GM19193 (cell line): ENCODE measurements around the gene LNX2.

Source experiments
- POLR2A ChIP-seq: IDR thresholded peaks from 4 replicates; pipeline ENCODE4 v1.6.1; 2011; ENCODE audit not compliant: insufficient read depth, insufficient read length; ENCODE audit errors: extremely low read depth

Gene LNX2

GRCh38 chr13:27620377-27621115 lies at the start of gene LNX2:
Gene LNX2 (minus strand): TSS chr13:27620529. CDS start chr13:27581703, 38,826 bp downstream.
- peak; percentile 56 for TF ChIP-seq POLR2A

DNA sequence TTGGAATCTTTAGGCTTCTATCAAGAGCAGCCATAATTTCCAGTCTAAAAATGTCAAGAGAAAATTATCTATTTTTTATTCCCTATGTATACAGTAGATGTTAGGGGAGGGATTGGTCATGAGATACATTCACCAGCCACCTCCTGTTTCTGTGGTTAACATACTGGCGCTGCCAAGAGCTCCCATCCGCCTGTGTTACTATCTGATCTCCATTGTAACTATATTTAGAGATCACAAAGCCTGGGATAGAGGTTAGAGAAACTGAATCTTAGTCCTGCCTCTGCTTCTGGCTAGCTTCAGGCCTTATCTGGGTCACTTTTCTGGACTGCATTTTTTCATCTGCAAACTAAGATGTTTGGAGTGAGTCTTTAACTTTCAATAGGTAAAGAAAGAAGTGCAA lies 47.6 kb upstream of the LNX2 start:
- TF ChIP-seq POLR2A = no peak

DNA sequence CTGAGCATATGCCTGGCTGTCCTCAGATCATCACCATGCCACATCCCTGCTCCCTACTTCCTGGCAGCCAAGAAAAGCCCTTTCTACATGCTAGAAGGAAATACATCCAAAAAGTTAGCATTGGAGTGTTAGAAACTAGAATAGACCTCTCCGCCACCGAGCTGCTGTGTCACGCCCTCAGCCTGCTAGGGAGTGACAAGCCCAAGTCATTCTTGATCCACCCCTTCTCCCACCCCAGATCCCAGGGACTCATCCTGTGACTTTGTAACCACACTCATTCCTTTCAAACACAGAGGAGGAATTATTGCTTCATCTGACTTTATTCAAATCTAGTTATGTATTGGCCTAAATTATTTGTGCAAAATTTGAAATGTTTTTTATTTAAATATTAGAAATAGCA lies 46.6 kb upstream of the LNX2 start:
- no peak for TF ChIP-seq POLR2A

DNA sequence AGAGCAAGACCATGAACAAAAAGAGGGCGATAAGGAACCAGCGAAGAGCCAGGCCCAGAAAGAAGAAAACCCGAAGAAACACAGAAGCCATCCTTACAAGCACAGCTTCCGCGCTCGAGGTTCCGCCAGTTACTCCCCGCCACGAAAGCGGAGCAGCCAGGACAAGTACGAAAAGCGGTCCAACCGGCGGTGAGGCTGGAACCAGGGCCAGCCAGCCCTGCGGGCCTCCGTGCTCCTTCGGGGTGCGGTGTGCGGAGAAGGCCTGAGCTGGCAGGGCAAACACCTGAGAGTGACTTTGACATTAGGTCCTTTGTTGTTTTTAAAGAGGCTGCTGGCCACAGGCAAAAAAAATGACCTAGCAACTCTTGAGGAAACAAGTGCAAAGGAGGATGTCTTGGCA lies 45.4 kb upstream of the LNX2 start:
- TF ChIP-seq POLR2A = no peak

GRCh38 chr13:27665333-27665732 lies 45.0 kb upstream of the LNX2 start:
- TF ChIP-seq POLR2A = no peak

- TF ChIP-seq POLR2A = no peak
These were observed 43.6 kb upstream of the LNX2 start for GRCh38 chr13:27663947-27664346.

DNA sequence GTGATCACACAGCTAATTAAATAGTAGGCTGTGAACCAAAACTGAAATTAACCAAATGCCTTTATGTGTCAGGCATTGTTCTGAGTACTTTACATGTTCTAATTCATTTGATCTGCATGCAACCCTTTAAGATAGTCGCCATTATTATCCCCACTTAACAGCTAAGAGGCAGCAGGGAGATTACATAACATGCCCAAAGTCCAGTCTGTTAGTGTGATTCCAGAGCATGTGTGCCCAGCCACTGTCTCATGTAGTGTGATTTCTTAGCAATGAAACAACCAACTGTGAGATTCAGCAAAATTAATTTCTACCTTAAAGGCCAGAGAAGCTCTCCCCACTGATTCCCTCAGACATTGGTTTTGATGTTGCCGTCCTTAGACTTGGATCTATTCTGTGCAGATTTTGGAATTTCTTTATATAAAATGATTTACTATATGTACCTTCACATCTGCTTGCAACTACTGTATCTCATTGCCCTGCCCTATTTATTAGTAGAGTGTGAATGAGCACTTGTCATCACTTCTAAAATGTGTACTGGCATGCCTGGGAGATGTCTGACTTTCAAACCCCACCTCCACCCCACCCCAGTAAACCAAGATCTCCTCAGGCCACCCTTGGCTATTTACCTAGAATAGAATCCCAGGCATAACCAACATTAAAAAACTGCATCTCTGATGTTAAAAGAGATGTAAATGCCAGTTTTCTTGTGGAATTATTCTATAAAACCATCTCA lies 42.6 kb upstream of the LNX2 start:
- TF ChIP-seq POLR2A = no peak

DNA sequence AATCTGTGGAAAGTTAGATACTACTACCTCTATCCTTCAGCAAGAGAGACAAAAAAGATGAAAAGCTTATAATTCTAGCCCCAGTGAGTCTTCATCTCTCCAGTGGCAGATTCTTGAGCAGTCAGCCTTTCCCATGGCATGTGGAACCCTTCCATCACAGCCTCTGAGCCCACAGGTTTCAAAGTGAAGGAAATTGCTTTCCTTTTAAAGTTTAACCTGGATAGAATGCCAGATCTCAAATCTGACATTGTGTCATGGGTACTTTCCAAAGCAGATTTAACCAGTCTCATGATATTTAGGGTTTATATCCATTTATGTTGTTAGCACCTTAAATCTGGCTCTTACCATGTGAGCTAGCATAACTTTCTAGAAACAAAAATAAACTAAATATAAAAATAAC lies 40.7 kb upstream of the LNX2 start:
- no peak for TF ChIP-seq POLR2A

DNA sequence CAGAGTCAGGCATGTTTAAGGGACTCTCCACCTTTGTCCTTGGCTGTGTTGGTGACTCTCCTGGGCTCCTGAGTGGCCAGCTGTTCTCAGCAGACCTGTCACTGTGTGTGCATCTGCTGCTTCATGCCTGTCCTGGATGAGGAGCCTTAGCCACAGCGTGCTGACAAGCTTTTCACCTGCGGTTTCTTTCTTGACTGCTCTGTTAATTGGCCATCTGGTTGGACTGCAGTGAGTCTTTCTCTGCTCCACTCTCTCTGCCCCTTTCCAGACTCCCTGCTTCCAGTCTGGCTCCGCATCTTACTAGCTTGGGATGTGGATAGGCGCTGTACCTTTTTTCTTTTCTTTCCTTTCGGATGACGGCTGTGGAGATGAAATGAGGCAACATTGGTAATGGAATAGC lies 40.2 kb upstream of the LNX2 start:
- no peak for TF ChIP-seq POLR2A

GRCh38 chr13:27659145-27659865 lies 39.0 kb upstream of the LNX2 start:
- TF ChIP-seq POLR2A = no peak

DNA sequence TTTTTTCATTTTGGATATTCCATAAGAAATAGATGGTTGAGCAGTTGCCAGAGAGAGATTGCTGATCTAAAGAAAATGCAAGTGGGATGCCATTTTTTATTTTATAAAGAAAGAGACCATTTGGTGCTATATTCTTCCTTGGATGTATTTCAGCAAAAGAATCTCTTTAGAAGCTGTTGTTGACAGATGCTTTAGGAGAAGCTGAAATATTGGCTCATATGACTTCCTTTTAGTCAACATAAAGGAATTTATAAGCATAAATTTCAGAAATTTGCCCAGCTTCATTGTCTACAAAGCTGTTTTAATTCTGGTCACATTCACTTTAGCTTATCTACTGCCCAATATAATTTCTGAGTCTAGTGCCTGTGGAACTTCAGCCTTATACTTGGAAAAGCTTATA lies 38.2 kb upstream of the LNX2 start:
- TF ChIP-seq POLR2A = no peak

- TF ChIP-seq POLR2A = no peak
These were observed 37.4 kb upstream of the LNX2 start for GRCh38 chr13:27657724-27658123.

DNA sequence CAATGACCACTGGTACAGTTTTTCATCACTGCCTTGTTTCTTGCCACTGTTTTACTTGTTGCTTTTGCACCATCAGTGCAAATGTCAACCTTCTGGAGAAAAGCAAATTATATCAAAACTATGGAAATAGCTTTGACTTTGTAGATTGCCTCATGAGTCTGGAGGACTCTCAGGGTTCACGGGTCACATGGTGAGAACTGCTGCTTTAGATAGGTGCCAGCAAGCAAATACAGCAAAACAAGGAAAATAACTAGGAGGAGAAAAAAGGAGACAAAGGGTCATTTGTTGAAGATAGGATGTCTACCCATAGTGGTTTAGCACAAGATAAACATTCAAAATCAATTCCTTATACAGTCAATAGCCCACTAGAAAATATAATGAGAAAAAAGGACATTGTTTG lies 34.5 kb upstream of the LNX2 start:
- no peak for TF ChIP-seq POLR2A

DNA sequence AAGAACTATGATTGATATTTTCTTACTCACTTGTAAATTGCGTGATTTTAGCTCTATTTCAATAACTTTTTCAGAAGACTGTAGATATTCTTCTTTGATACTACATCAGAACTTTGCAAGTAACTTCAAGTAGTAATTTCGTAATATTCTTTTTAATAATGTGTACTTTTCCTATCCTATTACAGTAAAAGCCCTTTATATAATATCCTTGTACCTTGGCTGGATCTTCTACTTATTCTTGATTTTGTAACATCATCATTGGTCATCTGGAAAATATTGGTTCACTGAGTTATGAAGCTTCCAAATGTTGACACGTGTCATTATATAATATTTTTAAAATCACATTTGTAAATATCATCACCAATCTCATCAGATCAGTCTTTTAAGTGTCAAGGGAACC lies 33.7 kb upstream of the LNX2 start:
- TF ChIP-seq POLR2A = no peak

DNA sequence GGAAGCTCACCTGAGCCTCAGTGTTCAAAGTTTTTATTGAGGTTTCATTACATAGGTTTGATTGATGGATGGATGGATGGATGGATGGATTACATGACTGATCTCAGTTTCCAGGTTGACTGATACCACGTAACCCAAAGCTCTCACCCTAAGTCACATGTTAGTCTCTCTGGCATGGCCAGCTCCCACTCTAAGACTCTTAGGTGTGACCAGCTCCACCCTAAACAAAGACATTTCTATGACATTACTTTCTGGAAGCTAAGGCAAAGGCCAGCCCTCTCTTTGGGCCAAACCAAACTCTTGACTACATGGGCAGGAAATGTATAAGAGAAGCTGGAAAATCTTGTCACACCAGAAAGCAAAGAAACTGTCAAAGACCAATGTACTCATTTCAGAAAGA lies 30.0 kb upstream of the LNX2 start:
- TF ChIP-seq POLR2A = no peak

DNA sequence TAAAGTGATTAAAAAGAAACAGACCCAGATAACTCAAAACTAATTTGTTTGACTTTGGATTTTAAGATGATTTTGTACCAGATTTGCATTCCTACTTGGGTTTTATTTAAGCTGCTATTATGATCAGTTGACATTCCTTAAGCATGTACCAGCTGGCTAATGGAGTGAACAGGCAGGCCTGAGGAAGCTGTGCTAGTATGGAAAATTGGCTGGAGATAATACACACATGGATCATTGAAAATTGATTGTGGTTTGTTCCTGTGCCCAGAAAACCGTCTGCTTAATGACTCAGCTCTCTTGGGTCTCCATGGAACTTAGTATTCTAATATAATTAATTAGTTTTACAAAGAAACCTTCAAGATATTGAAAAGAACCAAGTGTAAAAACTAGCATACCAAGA lies 24.0 kb upstream of the LNX2 start:
- TF ChIP-seq POLR2A = no peak
